Astrocyte of the spinal cord (primary cell): ENCODE results near the gene GPR62.

Experiments
- DNase-seq: peaks from one replicate; pipeline ENCODE4 v3.0.0; 2011; ENCODE audit warnings: low read depth, low spot score
- H3K4me3 ChIP-seq: 2 replicates; pipeline ENCODE4 v1.5.1; 2011; ENCODE audit warnings: low read depth, mild to moderate bottlenecking, low read length, moderate library complexity
- in situ Hi-C: cut with HindIII; loops from 2 replicates; pipeline ENCODE4 v1.10.0; 2017; ENCODE audit warnings: low sequenced_read_pairs
- TF ChIP-seq, protein P1 (sequence below): IDR thresholded peaks from 2 replicates; pipeline ENCODE4 v1.5.1; 2012; ENCODE audit warnings: low read depth, mild to moderate bottlenecking, low read length, inconsistent platforms

Gene GPR62

DNA sequence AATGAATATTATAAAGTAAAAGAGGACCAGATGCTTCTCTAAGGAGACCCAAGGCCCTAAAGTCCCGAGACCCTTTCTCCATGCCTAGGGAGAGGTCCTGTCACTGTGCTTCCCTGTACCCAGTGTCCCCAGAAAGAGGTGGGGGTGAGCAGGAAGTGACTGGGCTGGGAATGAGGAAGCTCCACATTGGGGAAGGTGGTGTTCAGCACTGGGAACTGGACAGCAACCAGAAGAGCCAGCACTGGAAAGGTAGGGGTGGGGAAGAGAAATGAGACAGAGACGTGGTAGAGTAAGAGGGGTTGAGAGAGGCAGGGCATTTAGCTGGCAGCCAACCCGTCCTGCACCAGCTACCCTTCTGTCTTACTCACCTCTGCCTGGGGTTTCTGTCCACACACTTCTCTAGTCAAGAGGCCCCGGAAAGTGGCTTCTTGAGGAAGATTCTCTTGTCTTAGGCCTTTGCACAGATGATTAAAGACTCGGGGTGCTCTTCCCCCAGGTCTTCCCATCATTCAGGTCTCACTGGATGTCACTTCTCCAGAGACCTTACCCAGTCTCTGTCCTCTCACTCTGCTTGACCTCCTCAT is 25.7 kb upstream of the GPR62 start:
- TF ChIP-seq, protein P1, sequence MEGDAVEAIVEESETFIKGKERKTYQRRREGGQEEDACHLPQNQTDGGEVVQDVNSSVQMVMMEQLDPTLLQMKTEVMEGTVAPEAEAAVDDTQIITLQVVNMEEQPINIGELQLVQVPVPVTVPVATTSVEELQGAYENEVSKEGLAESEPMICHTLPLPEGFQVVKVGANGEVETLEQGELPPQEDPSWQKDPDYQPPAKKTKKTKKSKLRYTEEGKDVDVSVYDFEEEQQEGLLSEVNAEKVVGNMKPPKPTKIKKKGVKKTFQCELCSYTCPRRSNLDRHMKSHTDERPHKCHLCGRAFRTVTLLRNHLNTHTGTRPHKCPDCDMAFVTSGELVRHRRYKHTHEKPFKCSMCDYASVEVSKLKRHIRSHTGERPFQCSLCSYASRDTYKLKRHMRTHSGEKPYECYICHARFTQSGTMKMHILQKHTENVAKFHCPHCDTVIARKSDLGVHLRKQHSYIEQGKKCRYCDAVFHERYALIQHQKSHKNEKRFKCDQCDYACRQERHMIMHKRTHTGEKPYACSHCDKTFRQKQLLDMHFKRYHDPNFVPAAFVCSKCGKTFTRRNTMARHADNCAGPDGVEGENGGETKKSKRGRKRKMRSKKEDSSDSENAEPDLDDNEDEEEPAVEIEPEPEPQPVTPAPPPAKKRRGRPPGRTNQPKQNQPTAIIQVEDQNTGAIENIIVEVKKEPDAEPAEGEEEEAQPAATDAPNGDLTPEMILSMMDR: no peak
- in situ Hi-C loops: no loop called here
- no peak for DNase-seq

DNA sequence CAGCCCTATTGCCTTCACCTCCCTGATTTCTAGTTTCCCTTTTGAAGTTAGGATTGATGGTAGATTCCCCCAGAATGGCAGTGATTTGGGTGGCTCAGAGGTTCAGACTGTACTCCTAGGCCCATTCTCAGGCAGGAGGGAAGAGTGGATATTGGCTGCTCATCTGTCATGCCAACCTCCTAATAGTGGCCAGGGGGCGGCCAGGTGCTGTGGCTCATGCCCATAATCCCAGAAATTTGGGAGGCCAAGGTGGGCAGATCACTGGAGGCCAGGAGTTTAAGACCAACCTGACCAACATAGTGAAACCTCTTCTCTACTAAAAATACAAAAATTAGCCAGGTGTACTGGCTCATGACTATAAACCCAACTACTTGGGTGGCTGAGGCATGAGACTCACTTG is 24.7 kb upstream of the GPR62 start:
- in situ Hi-C loops: no loop called here
- H3K4me3 ChIP-seq: no peak overlapping the region
- DNase-seq: no peak
- TF ChIP-seq, protein P1: no peak

More for the DNA sequence above, 25.7 kb upstream of the GPR62 start:
- no peak overlapping the region for H3K4me3 ChIP-seq

DNA sequence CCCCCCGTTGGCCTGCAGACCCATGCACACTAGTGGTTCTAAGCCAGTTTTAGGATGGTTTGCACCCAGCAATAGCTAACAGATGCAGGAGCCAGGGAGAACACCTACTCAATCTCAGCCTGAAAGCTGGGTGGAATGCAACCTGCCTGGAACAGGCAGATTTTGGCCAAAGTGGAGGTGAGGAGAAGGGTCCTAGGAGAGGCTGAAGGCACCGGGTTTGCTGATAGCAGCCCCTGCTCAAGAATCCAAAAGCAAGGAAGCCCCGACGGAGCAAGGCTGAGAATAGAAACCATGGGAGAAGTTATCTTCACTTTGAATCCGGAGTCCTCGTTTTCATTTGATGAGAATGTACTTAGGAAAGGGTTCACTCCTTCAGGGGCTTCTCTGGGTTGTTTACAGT is 23.4 kb upstream of the GPR62 start:
- no peak overlapping the region for H3K4me3 ChIP-seq
- in situ Hi-C loops: no loop called here
- TF ChIP-seq, protein P1: no peak
- no peak for DNase-seq

DNA sequence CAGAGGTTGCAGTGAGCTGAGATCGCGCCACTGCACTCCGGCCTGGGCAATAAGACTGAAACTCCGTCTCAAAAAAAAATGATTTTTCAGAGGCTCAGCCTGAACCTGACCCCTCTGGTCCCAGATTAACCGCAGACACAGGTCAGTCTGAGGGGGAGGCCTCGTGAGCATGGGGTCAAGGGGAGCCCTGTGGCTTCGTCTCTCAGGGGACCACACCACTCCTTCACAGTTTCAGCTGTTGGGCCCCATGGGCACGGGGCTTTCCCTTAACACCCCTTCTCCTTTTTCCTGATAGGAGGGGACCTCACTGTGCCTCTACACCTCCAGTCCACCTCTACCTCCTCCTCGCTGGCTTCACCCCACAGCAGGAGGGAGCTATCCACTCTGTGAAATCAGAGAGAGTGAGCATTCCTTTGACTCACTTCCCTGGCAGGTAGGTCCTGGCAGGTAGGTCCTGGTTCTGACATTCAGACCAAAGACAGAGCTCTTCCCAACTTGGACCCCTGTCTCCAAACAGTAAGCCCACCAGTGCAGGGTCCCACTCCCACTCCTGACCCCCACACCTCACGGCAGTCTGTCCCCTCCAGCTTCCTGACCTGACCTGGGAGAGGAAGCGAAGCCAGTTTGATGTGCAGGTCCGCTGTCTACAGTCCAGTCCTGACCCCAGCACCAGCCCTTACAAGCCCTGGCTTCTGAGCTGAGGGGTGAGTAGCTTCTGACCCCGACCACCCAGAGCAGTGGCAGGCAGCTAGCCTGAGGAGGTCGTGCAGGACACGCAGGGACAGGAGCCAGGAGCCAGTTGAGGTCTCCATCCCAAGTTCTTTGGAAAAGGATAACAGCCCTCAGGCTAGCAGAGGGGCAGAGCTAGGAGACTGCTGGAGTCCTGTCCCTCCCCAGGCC is 22.5 kb upstream of the GPR62 start:
- no peak overlapping the region for H3K4me3 ChIP-seq
- DNase-seq: no peak
- in situ Hi-C loops: no loop called here
- TF ChIP-seq, protein P1: no peak

DNA sequence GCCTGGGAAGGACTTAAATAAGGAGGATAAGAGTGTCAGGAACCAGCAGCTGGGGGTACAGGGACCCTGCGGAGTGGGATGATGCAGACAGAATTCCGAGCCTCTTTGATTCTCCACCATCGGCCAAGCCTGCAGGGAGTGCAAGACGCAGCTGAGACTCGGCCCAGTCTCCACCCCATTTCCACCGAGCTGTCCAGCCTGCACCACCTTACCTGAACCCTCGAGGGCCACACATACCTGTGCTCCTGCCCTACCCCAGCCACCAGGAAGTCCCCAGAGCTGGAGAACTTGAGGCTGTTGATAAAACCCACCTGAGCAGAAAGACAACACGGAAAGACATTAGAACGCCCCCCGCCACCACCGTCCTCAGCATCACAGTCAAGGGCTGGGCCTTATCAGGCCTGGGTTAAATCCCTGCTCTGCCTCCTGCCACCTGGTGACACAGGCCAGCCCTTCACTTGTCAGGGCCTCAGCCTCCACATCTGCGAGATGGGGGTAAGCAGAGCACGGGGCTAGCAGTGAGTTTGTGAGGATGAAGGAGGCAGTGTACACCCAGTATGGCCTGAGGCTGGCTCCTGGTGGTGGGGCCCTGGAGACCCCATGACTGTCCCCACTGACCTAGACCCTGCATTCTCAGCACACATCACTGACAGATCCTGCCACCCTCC is 21.6 kb upstream of the GPR62 start:
- no peak for DNase-seq
- TF ChIP-seq, protein P1: no peak
- in situ Hi-C loops: no loop called here
- no peak overlapping the region for H3K4me3 ChIP-seq

DNA sequence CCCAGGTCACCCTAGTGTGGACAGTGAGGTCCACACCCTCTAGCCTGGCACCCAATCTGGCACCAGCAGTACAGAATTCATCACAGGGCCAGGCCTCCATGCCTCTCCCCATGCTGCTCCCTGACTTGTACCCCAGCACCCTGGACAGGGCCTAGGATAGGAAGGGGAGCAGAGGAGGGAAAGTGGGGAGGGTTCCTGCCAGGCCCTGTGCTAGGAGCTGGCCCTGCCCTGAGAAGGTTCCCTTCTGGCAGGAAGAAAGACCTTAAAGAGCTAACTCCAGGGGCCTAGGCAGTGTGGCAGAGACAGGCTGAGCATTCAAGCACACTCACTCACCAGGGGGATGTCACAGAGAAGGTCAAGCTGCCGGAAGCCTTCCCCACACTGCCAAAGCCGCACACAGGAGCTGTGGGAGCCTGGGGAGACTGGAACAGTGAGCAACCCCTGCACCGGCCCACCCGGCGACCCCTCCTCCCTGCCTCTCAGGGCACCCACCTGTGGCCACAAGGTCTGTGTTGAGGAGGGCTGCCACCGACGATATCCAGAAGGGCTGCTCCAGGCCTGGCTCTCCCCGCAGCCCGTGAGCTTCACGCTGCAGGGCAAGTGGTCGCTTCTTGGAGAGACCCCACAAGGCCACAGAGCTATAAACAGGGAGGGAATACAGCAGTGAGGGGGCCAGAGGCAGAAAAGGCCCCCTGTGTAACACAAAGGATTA is 20.9 kb upstream of the GPR62 start:
- TF ChIP-seq, protein P1: no peak
- H3K4me3 ChIP-seq: no peak overlapping the region
- in situ Hi-C loops: no loop called here
- DNase-seq: no peak
